Inferior parietal cortex (tissue), 1 donor: ENCODE results near the gene TRIM44.
"Not testable (repeated sequence)": the region's sequence is repeated elsewhere in the genome, so short reads cannot be mapped to it uniquely, and the experiment has no call there.

Experiments used
- DNase-seq: peaks from one replicate; pipeline ENCODE4 v3.0.0-alpha.2; 2016; ENCODE audit errors: extremely low spot score

The TRIM44 gene

GRCh38 chr11:35632301-35632700 lies 30.3 kb upstream of the TRIM44 start:
- DNase-seq: no peak

DNA sequence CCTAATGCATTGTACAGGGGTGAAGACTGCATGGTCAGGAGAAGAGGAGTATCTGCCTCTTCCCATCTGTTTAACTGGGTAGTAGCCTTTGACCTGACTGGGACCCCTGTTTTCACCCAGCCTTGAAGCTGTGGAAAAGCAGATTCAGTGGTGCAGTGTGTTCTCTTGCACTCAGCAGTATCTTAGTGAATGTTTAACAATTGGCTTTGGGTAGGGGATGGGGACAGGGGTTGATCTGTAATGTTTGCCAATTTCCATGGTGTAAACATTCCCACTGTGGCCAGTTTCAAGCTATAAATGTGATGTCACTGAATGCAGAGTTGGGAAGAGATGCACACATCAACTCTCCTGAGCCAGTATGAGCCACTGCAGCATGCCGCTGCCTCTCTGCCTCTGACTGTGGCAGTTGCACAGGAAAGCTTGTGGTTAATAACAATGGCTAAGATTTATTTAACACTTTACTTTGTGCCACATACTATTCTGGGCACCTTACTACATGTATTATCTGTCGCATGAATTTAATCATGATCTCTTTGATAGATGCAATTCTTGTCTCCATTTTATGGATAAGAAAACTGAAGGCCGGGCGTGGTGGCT lies 28.6 kb upstream of the TRIM44 start:
- DNase-seq: no peak

- DNase-seq: no peak
Observed at GRCh38 chr11:35635933-35636332, 26.6 kb upstream of the TRIM44 start.

DNA sequence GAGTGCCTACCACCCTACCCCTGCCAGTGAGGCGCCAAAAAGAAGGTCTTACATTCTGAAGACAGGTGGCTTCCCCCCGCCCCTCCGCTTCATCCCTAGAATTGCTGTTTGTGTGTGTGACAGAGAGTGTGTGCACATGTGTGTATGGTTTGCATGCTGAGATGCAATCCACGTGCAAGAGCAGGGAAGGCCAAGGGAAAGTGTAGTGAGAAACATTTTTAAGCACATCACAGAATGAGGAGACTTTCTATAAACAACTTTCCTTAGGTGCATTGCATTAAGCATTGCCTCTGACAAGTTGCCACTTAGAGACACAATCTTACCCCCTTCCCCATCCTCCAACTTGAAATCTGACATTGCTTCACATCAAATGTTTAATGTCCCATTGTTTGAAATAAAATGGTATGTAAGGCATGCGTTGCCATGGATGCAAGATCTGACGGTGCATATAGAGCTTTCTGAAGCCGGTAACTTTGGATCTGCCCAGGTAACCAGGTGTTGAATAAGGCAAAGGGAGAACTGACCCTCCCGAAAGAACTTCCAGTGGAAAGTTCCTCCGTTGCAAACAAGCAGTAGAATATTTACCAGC lies 22.9 kb upstream of the TRIM44 start:
- DNase-seq: no peak

- DNase-seq: no peak
Observed at GRCh38 chr11:35641171-35641897, 21.2 kb upstream of the TRIM44 start.

DNA sequence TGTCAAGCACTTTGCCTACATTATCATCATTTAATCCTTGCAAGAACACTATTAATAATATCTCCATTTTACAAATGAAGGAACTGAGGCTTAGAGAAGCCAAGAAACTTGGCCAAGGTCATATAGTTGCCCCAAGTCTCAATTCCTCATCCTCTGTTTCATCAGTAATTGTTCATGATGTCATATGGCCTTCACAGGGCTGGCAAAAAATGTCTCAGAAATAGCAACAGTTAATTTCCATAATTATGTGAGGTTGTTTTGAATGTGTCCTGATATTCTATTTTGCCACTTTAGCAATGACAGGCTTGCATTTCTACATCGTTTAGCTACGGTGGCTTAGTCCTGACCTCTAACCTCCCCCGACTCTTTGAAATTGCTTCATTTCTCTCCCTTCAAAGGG lies 20.6 kb upstream of the TRIM44 start:
- DNase-seq: no peak

DNA sequence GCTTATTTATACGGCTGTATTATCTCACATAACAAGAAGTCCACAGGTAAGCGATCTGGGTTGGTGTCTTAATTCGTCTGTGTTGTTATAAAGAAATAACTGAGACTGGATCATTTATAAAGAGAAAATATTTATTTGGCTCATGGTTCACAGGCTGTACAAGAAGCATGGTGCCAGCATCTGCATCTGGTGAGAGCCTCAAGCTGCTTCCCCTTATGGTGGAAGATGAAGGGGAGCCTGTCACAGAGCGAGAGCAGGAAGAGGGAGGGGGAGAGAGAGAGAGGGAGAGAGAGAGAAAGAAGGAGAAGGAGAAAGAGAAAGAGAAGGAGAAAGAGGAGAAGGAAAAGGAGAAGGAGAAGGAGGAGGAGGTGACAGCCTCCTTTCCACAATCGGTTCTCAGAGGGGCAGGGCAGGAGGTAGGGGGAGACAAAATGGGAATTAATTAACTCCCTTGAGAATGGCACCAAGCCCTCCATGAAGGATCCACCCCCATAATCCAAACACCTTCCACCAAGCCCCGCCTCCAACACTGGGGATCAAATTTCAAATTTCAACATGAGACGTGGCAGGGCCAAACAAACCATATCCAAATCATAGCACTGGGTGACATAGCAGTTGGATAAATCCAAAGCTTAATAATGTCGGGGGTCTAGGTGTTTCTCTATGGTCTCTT lies 15.0 kb upstream of the TRIM44 start:
- DNase-seq: no peak

DNA sequence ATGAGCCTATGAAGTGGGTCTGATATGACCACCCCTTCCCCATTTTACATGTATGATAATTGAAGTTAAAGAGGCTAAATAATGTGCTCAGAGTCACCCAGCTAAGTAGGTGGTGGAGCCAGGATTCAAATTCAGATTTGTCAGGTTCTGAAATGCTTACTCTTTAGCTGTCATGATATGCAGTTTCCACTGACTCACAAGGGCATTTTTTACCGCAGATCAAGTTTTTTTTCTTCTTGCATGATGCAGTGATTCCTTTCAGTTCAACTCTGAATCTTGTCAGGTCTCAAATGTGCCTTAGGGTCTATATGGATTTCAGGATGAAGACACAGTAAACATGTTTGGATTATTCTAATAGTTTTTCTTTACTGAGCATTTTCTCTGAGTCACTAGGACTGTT lies 12.6 kb upstream of the TRIM44 start:
- DNase-seq: no peak

DNA sequence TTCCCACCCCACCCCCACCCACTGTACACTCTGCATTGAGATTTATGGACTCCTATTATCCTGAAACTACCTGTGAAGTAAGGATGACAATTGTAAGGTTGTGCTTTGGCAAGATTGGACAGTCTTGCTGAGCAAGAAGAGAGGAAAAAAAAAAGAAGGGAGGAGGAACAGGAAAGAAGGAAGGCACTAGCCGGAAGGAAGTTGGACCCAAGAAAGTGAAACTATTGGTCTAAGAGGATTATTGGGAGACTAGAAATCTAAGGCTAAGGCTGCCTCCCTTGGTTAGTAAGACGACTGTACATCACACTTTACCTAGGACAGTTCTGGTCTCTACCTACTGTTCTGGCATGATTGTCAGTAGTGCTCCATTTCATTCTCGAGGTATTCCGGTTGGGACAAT lies 12.1 kb upstream of the TRIM44 start:
- DNase-seq: no peak

- DNase-seq: no peak
Observed at GRCh38 chr11:35651263-35651662, 11.3 kb upstream of the TRIM44 start.

DNA sequence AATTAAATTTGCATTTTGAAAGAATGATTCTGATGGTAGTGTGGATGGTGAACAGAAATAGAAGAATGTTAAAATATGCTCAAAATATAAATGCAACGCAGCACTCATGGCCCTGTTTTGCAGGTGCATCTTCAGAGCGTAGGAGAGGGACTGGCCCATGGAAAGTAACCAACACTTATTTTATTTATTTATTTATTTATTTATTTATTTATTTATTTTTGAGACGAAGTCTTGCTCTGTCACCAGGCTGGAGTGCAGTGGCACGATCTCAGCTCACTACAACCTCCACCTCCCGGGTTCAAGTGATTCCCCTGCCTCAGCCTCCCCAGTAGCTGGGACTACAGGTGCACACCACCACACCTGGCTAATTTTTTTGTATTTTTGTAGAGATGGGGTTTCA lies 9.8 kb upstream of the TRIM44 start:
- not testable (repeated sequence) for DNase-seq

- no peak for DNase-seq
Observed at GRCh38 chr11:35654711-35655110, 7.9 kb upstream of the TRIM44 start.

DNA sequence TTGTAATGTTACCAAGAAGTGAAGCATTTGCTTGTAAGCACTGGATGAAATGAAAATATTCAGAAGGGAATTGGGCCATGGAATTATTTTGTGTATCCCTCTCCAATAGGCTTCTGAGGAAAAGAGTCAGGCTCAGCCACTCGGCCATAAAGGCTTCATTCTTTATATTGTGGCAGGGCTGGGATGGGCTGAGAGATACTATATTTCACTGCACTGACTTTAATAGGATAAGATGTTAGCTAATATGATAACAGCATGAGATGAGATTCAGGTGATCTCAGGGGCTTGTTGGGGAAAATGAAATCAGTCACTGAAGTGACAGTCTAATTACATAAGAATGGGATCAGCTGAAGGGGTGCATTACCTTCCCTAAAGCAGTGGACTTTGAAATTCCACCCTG lies 7.3 kb upstream of the TRIM44 start:
- no peak for DNase-seq

DNA sequence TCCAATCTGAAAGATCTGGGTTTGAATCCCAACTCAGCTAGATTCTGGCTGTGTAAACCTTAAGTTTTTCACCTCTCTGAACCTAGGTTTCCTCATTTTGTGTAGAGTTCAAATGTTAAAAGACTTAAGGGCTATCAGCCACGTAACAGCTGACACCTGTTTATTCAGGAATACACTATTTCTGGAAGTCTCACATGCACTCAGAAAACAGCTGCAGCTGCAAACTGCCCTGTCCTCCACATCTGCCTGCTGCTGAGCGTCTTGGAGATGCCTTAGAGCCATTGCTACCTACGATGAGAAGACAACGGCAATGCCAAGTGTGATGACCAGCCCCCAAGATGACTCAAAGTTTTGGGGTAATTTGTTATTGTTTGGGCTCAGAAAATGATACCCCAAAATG lies 6.7 kb upstream of the TRIM44 start:
- DNase-seq: no peak

- no peak for DNase-seq
Observed at GRCh38 chr11:35658020-35658948, 4.3 kb upstream of the TRIM44 start.

DNA sequence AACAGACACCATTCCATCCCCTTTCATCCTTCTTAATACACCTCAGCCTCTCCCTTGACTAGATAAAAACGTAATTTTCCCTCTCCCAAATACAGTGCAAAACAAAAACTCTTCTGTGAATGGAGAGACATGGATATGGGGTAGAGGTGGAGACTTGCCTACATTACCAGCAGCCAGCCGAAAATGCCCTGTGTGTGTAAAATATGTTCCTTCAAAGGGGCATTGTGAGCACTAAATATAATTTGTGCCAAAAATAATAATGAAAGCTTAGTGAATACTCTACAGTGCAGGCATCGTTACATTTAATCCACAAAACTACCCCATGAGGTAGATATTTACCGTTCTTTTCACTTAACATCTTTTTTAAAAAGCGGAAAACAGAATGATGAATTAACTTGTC lies 1.0 kb upstream of the TRIM44 start:
- DNase-seq: no peak

DNA sequence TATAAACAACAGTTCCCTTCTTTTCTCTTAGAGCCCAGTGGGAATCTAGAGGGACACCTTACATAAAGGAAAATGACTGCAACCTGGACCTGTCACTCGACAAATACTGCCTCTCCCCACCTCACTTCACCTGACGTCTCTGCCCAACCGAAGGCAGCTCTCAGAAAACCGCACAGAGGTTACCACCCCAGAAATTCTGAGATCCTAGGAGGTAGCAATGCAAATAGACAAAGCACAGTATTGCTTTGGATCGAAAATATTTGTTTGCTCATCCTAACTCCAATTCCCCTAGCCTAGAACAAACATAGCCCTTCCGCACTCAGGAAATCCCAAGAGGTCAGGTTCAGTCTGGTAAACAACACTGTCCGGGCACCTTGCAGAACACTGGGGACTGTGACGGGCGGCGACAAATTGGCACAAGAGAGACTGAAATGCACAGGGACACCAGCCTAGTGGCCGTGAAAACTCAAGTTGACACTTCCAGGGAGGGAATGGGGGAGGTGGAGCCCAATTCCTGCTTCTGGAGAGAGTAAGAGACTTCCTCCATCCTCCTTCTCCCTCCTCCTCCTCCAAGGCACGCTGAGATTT lies 420 bp upstream of the TRIM44 start:
- DNase-seq: peak; percentile 87

- no peak for DNase-seq
Observed at GRCh38 chr11:35663408-35663702, 780 bp downstream of the TRIM44 start.

DNA sequence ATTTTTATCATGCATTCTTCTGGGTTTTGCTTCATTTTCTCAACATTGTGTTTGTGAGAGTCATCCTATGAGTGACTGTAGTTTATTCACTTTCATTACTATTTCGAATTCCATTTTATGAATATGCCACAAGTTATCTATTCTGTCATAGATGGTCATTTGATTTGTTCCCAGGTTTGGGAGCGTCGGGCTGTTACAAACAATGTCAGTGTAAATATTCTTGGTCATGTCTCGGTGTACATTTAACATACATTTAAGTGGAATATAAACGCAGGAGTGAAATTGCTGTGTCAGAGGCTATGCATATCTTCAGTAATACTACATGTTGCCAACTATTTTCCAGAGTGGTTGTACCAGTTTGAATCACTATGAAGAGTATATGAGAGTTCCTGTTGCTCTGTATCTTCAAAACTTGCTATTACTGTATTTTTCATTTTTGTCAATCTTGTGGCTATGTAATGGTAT lies 2.4 kb downstream of the TRIM44 start:
- no peak for DNase-seq

DNA sequence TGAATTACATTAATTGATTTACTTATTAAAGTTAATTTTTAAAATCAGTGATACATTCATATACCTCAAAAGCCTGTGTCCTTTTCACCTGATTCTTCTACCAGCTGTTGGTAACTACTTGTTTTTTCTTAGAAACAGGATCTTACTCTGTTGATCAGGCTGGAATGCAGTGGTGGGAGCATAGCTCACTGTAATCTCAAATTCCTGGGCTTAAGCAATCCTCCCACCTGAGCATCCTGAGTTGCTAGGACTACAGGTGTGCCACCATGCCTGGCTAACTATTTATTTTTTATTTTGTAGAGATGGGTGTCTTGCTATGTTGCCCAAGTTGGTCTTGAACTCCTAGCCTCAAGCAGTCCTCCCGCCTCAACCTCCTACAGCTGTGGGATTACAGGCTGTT lies 4.7 kb downstream of the TRIM44 start:
- DNase-seq: no peak

DNA sequence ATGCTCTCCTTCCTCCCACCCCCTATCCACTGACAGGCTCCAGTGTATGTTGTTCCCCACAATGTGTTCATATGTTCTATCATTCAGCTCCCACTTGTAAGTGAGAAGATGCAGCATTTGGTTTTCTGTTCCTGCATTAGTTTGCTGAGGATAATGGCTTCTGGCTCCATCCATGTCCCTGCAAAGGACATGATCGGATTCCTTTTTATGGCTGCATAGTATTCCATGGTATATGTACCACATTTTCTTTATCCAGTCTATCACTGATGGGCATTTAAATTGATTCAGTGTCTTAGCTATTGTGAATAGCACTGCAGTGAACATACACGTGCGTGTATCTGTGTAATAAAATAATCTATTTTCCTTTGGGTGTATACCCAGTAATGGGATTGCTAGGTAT lies 5.8 kb downstream of the TRIM44 start:
- DNase-seq: not testable (repeated sequence)
